Measurements from ENCODE around the gene TSHZ2.
"Not testable (repeated sequence)": the region's sequence is repeated elsewhere in the genome, so short reads cannot be mapped to it uniquely, and the experiment has no call there.

TSHZ2 gene

DNA sequence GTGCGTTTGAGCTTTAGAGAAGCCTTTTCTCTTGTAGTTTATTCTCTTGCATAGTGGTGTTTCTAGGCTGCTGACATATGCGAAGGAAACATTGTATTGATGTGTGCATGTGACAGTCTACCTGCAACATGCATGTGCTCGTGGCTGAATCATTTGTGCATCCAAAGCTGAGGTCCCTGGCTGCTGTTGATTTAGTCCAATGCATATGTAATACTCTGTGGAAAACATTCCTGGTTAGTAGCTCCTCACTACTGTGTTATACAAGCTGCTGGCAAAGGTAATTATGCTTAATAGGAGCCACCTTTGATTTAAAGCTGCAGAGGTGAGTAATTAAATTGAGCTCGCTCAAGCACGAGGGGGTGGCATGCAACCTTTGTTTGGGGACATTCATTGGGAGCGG, 24.5 kb downstream of the TSHZ2 start:
- peak; percentile 17 for DNase-seq

DNA sequence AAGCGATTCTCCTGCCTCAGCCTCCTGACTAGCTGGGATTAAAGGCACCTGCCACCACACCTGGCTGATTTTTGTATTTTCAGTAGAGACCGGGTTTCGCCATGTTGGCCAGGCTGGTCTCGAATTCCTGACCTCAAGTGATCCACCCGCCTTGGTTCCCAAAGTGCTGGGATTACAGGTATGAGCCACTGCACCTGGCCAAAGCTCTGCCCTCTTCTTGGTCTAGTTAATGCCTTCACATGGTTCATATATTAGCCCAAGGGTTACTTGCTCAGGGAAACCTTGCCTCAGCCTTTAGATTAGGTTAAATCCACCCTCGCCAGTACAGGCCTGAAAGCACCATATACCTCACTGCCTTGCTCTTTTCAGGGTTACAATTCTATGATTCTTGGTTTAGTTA, 26.1 kb downstream of the TSHZ2 start:
- DNase-seq: no peak

DNA sequence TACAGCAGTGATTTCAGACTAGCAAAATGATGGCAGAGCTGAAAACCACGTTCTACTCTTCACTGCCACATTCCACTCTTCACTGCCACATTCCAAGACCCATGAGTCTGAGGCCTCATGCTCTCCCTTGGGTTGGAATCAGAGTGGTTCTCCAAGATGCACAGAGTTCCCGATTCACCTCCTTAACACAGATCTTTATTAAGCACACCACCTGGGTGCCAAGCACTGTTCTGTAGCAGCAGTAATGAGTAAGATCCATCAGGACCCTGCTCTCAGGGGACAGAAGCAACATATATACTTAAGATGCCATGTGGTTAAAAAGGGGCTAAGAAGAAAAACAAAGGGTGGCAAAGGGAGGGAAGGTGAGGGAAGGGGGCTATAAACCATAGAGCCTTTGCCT, 26.9 kb downstream of the TSHZ2 start:
- DNase-seq: no peak

DNA sequence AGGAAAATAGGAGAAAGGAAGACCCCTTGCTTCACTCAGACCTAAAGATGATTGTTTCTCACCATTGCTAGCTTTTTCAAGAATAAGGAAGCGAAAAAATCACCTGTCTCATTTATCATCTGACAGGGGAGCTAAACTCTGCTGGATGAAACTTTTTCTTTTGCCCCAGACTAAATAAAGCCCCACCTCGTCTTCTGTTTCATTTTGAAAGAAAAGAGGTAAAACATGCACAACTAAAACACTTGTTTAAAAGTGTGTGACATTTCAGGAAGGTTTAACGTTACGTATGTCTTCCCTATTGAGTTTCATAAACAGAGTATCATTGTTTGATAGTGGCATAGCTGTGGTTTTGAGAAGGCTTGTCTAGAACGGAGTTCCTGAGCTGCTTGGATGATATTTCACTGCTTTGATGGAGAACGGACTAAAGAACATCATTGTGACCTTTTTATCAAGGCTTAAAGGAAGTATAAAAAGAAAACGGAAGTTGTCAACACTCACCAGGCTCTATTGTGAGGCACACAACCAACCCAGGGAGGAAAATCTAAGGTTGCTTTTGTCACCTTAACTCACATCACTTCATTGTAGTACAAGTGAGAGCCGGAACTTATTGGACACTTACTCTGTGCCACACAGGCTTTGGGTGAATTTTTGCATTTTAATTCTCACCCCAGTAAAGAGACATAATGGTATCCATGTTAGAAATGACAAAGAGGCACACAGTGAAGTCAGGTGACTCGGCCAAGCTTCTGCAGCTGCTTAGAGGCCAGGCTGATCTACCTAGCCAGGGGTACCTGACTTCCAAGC, 29.5 kb downstream of the TSHZ2 start:
- no peak for DNase-seq

DNA sequence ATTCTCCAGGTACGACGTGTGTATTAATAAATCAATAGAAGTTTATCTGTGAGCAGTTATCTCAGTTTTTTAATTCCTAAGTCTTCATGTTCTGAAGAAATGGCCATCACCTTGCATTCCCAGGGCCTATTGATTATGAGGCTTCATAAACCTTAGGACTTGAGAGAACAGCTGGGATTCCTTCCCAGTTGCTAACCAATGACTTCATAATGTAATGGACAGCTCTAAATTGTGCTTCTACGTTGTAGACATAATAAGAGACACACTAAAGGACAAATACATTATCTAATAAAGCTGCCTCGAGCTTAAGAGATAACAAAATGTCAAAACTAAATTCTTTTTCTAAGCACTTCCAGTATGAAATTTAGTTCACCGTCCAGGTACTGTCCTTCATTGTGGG, 30.6 kb downstream of the TSHZ2 start:
- peak; percentile 45 for DNase-seq

DNA sequence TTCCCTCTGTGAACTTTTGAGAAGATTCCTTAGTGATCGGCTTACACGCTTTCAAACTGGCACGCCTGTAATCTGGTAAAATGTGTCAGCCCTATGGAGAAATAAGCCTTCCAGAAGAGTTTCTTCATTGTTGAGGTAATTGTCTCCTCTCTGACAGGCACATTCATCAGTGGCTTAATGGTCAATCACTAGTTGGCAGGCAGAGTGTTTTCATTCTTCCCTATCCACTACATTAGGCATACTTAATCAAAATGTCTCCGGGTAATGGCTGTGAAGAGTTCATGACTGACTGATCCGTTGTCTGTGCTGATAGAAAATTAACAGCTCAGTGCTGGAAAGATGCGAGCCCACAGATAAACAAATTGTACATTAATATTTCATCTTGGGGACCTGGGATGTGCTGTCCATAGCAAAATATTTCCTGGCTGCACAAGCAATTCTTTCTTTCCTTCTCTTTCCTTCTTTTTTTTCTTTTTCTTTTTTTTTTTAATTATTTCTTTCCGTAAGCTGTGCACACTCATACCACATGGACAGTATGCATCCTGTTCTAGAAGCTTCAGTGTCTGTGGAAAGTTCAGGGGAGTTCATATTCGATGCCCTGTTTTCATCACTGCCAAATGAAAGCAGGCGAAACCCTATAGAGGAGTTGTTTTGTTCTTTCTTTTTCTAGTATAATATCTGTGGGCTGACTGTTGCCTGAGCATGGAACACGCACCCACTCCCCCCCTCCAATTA, 31.4 kb downstream of the TSHZ2 start:
- peak; percentile 97 for DNase-seq

DNA sequence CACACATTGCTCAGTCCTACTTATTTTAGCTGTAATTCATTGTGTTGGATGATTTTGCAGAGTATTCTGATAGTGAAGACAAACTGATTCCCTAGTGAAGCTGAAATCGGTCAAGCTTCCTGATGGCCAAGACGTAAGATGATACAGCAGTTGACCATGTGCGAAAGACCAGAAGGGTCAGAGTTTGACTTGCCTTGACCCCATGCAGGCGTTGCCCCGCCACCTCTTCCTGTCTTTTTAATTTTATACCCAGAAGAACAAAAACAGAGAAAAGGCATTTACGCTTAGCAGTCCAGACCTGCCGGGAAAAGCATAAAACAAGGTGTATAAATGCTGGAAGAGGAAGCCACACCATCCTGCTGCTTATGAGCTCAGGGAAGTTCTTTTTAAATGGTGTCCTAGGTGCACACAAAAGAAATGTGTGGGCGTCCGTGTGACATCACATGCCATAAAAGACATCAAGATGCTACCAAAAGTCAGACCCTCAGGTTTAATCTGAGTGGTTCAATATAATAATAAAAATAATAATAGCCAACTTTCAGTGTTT, 32.2 kb downstream of the TSHZ2 start:
- no peak for DNase-seq

DNA sequence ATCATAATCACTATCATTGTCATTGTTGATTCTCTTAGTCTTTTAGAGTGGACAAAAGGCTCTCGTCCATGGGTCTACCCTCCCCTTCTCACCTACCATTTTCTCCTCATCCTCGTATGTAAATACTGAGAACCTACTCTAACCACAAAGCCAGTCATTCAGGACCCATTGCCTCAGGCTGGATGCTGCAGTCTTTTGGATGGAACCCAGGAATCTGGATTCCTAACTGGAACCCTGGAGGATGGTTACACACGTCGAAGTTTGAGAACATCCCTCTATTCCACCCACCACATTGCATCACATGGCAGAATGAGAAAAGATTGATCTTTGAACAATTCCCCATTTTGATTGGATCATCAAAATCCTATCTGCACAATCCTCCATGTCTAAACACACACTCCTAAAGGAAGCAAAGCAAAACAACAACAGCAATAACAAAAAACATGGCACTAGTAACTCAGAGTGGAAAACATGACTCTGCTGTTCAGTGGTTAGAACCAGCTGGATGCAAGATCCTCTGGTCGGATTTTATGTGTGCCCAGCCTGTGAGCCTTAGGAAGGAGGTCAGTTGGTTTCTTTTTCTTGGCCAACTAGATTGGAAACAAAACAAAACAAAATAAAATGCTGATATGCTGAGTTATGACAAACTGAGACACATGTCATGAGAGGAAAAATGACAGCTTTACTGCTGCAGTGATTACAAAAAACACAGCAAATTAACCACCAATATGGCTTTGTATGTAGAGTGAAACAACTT, 38.0 kb downstream of the TSHZ2 start:
- no peak for DNase-seq

DNA sequence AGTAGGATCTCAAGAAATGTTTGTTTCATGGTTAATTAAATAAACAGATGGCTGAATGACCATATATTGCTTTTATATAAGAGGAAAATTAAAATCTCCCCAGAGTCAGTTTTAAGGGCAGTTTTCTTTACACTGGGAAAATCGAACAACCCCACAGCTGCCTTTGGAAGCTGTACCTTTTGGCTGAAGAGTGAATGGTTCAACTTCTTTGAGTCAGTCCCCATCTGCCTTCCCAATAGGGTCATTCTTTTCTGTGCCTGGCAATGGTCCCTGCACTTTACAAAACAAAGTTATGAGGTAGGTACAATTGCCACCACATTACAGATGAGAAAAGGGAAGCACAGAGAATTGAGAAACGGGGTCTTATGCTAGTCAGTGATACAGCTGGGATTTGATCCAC, 39.5 kb downstream of the TSHZ2 start:
- no peak for DNase-seq

DNA sequence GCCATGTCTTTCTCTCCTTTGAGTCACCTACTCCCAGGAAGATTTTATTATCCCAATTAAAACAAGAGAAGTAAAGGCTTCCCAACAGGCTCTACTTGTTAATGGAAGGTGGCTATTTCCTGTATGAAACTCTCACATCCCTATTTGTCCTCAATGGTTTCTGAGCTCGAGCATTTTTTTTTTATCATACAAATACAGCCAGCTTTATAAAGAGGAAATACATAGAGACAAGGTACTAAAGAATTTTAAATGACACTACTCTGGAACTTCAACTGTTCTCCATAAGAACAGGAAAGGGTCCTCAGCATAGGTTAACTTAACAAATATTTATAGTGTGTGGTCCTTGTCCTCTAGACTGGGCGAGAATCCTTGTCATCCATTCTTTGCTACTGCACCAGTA, 41.0 kb downstream of the TSHZ2 start:
- no peak for DNase-seq

DNA sequence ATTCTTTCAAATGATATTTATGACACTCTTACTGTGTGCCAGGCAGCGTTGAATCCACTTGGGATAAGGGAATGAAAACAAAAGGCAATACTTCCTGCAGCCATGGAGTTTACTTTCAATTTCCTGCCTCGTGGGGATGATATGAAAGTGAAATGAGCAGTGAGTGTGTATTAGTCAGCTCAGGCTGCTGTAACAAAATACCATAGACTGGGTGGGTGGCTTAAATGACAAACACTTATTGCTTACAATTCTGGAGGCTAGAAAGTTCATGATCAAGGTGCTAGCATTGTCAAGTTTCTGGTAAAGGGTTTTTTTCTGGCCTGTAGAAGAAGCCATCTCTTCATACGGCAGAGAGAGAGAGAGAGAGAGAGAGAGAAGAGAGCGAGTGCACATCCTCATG, 41.7 kb downstream of the TSHZ2 start:
- DNase-seq: no peak

DNA sequence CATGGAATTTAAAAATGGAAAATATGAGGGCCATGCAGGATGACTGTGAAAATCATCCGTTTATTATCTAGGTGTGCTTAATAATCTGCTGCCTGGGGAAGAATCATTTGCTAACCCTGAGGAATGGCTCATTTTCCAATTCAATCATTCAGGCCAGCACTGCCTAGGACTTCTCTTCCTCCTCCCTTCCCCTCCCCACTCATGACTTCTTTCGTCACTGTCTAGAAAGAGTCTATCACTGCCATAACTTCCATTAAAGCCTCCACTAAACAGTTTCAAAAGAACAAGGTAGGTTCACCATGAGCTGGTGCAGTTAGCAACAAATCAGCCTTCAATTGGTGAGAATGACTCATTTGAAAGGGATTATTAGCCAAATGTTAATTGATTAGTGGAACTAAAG, 43.9 kb downstream of the TSHZ2 start:
- DNase-seq: no peak

DNA sequence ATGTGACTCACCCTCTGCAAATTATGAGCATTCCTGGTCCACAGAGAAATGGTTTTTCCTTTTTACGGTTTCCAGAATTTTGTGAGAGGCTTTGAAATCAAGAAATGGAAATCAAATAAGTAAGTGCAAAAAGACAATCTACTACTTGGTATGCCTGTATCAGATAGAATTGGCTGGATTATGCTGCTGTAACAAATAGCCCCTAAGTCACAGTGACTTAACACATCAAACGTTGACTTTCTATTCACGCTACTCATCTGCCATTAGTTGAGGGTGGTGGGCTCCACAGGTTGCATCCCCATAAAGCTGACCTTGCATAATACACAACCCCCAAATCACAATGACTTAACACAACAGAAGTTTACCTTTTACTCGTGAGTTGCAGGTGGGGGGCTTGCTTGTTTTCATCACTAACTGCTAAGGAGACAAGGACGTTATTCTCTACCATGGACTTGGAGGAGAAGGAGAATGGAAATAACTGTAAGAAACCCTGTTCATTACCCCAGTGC, 44.4 kb downstream of the TSHZ2 start:
- no peak for DNase-seq

DNA sequence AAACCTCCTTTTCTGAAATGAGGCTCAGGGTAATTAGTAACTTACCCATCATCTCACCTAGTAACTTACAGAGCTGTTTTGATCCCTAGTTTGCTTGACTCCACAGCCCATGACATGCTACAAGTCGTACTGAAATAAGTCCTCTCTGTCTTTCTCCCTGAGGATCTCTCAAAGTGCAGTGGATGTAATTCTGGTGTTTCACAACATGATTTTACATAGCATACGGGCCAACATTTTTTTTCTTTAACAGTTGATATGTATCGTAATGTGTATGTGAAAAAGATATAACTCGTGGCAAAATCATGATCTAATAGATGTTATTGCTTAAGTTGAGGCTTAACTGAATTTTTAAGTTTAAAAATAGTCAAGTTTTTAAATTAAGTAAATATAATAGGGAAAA, 45.0 kb downstream of the TSHZ2 start:
- no peak for DNase-seq

DNA sequence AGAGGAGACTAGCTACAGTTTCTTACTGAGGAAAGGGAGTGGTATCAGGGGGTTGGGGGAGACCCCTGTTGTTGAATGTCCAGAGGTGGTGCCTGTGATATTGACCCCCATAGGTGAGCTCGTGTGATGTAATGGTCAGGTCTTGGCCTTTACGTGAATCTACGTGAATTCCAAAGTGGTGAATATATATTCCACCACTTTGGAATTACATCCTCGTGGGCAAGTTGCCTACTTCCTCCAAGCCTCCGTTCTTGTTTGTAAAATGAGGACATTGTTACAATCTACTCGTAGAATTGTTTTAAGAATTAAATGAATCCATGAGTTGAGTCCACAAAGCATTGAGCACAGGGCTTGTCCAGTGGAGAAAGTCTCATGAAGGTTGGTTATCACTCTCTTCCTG, 47.3 kb downstream of the TSHZ2 start:
- DNase-seq: no peak

DNA sequence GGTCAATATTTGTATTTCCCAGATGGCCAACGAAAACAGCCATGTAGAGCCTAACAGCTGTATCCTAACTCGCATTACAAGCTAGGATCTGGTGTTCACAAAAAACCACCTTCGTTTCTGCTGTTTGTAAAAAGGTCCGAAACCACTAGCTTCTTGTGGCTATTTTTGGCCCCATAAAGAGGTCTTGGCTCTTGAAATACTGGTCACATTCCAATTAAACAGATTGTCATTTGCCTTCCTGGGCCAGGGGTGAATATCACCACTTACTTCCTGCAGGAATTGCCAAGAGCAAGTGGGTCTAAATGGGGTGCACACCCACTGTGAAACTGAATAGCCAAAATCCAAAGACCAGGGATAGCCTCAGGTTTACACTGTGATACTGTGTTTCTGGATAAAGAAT, 48.2 kb downstream of the TSHZ2 start:
- no peak for DNase-seq

DNA sequence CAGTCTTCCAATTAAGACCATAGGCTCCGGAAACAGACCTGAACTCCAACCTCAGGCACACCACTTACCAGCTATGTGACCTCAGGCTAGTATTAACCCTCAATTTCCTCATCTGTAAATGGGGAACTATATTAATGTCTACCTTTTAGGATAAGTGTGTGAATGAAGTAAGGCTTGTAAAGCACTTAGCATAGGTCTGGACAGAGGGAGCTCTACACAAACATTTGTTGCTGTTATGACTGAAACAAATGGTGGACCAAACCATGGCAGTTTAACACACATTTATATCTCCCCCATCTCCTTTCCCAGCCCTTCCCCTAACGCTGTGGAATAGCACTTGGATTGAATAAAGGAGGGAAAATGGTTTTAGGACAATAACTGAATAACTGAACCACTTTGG, 48.7 kb downstream of the TSHZ2 start:
- DNase-seq: no peak

DNA sequence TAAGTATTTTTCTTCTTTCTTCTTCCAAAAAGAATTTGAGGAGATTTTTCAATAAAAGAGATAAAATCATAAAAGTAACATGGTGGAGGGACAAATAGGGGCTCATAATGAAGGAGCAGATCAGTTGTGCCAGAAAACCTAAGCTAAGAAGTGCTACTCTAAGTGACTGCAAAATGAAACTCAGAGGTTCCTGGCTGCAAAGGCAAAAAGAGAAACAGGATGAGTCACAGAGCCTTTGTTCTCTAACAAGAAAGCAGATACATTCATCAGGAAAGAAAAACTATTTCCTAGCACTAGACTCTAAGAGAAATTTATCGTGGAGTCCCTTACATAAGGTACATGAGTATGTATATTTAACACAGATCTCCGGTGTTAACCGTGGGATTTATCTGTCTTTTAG, 49.8 kb downstream of the TSHZ2 start:
- no peak for DNase-seq

DNA sequence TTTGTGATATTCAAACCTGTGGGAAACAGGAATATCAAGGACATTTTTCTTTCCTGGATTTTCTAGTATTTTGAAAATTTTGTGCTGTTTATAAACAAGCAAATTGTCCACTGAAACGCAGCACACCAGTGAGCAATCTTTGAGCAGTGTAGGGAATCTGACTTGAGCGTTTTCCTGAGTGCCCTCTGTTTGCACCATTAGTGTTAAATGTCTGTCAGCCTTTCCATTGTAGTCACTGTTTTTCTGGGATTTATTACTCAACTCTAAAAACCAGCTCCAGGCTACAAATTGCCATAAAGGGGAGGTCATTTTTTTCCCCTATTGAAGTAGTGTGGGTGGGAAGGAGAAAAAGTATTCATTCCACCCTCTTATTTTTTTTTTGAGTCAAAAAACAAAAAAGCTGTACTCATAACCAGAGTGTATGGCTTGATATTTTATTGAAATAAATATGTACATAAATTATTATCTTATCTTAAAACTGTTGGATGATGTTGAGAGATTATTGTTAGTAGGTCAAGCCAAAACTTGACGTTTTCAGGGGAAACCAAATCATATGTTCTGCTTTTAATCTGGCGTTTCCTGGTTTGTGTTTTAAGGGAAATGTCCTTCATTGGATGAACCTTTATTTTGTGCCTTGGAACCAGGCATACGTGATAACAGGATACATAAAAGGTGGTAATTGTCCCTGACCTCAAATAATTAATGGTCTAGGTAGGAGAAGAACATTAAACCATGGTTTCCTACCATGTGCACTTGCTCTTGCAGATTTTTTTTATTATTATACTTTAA, 51.8 kb downstream of the TSHZ2 start:
- DNase-seq: no peak

DNA sequence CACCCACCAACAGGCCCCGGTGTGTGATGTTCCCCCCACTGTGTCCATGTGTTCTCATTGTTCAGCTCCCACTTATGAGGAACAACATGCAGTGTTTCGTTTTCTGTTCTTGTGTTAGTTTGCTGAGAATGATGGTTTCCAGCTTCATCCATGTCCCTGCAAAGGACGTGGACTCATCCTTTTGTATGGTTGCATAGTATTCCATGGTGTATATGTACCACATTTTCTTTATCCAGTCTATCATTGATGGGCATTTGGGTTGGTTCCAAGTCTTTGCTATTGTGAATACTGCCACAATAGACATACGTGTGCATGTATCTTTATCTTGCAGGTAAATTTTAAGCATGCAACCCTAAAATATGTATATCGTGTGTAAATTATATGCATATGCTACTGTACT, 52.5 kb downstream of the TSHZ2 start:
- DNase-seq: not testable (repeated sequence)

DNA sequence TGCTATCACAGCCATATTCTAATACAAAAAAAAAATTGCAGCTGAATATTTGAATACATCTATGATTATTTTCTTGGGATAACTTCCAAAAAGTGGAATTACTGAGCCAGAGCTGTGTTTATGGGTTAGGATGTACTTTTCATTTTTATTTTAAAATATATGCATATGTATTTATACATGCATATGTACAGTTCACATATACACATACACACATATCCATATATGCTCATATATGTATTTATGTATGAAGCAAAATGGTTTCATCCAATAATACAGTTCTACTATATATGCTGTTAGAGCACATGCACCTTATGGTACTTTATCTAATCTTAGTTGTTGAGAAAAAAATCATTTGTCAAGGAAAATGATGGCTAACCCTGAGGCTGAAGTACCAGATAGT, 54.9 kb downstream of the TSHZ2 start:
- DNase-seq: no peak

DNA sequence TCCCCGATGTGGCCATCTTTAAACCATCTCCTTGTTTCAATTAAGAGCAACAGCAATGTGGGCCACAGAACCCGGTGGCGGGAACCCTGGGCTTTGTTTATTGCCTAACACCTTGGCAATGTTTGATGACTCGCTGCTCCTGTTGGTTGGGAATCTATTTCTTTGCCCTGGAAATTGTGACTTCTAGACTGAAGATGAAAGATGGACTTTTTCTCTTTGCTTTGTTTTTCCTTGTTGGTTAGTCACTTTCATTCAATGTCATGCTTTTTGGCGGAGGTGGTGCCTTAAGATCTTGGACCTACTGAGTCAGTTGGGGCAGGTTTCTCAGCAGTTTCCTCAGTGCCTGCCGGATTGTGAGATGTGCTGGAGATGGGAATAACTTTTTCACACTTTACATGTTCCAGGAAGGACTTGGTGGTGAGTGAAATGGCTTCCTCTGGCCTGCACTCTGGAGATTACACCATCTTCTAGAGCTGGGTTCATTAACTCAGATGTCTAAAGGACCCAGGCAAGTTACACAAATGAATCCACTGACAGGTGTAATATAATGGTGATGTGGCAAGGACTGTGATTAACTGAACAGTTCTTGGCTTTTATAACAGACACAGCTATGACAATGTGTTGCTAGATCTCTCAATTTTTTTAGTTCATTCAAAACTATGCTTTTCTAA, 56.3 kb downstream of the TSHZ2 start:
- no peak for DNase-seq

Measured in NCI-H82 (cell line).